WTC11 (cell line): Measurements from ENCODE around the gene PNPLA6. TPM values are rescaled to one million over a fixed set of nuclear protein-coding genes. Genes with fewer than 3 reads are reported as not detected.

Experiments used
- ATAC-seq: fragments of 200-7000 bp; cut with Tn5 transposase; 2 replicates; pipeline ENCODE4 v1.10.0; 2021; ENCODE audit warnings: mild to moderate bottlenecking, moderate library complexity
- CTCF ChIA-PET: fragments of 300-600 bp; sonication (Branson Sonifier 250); formaldehyde crosslinking; loops from one replicate; lab custom pipeline; 2021; ENCODE audit warnings: antibody characterized with exemption; lab: Charles Lee
- POLR2A ChIA-PET: fragments of 350-600 bp; sonication (Branson Sonifier 250); formaldehyde crosslinking; loops from one replicate; lab custom pipeline; 2021; ENCODE audit warnings: antibody characterized with exemption; lab: Charles Lee
- DNase-seq: peaks from one replicate; pipeline ENCODE4 v3.0.0; 2021; ENCODE audit warnings: low spot score
- H3K27ac Mint-ChIP-seq: 2 replicates; pipeline ENCODE4 v1.8.0; 2021; ENCODE audit warnings: mixed read lengths
- H3K27me3 Mint-ChIP-seq: 2 replicates; pipeline ENCODE4 v1.8.0; 2021; ENCODE audit warnings: low read depth, mild to moderate bottlenecking, moderate library complexity, mixed read lengths
- H3K36me3 Mint-ChIP-seq: 2 replicates; pipeline ENCODE4 v1.8.0; 2021; ENCODE audit warnings: mixed read lengths
- H3K4me1 Mint-ChIP-seq: 2 replicates; pipeline ENCODE4 v1.8.0; 2022; ENCODE audit warnings: mixed read lengths
- H3K4me3 Mint-ChIP-seq: 2 replicates; pipeline ENCODE4 v1.8.0; 2021; ENCODE audit warnings: mild to moderate bottlenecking, moderate library complexity, mixed read lengths
- H3K9me3 Mint-ChIP-seq: 2 replicates; pipeline ENCODE4 v1.8.0; 2021; ENCODE audit warnings: mixed read lengths
- ATF2 ChIP-seq: sonication (generic); formaldehyde crosslinking; IDR thresholded peaks from 2 replicates; pipeline ENCODE4 v1.8.1; 2022; ENCODE audit warnings: low read depth, missing genetic modification reagents, borderline replicate concordance
- ERG ChIP-seq: fragments of 250-450 bp; sonication (Bioruptor Pico); IDR thresholded peaks from 2 replicates; pipeline ENCODE4 v1.8.0; 2021; ENCODE audit warnings: mild to moderate bottlenecking
- JUN ChIP-seq: sonication (generic); formaldehyde crosslinking; IDR thresholded peaks from 2 replicates; pipeline ENCODE4 v1.8.0; 2023; ENCODE audit warnings: mild to moderate bottlenecking, missing genetic modification reagents
- NFE2L1 ChIP-seq: sonication (generic); formaldehyde crosslinking; IDR thresholded peaks from 2 replicates; pipeline ENCODE4 v1.8.1; 2023; ENCODE audit warnings: missing genetic modification reagents
- NR3C1 ChIP-seq: sonication (generic); formaldehyde crosslinking; conservative IDR thresholded peaks from 2 replicates; pipeline ENCODE4 v1.8.1; 2023; ENCODE audit warnings: low read depth, mild to moderate bottlenecking, missing genetic modification reagents
- OVOL2 ChIP-seq: fragments of 250-450 bp; sonication (Bioruptor Pico); IDR thresholded peaks from 2 replicates; pipeline ENCODE4 v1.9.0; 2021; ENCODE audit warnings: mild to moderate bottlenecking, borderline replicate concordance
- SOX15 ChIP-seq: fragments of 250-450 bp; sonication (Bioruptor Pico); IDR thresholded peaks from 2 replicates; pipeline ENCODE4 v1.9.0; 2021; ENCODE audit warnings: mild to moderate bottlenecking
- SP1 ChIP-seq: sonication (generic); formaldehyde crosslinking; conservative IDR thresholded peaks from 2 replicates; pipeline ENCODE4 v1.8.1; 2022; ENCODE audit warnings: missing genetic modification reagents
- TEAD4 ChIP-seq: sonication (generic); formaldehyde crosslinking; IDR thresholded peaks from 2 replicates; pipeline ENCODE4 v1.8.0; 2022; ENCODE audit warnings: mild to moderate bottlenecking, missing genetic modification reagents
- ZNF263 ChIP-seq: sonication (generic); formaldehyde crosslinking; IDR thresholded peaks from 2 replicates; pipeline ENCODE4 v1.8.1; 2022; ENCODE audit warnings: low read depth, mild to moderate bottlenecking, moderate library complexity, missing genetic modification reagents
- ZNF396 ChIP-seq: fragments of 250-450 bp; sonication (Bioruptor Pico); IDR thresholded peaks from 2 replicates; pipeline ENCODE4 v1.8.0; 2021; ENCODE audit warnings: mild to moderate bottlenecking, moderate library complexity, borderline replicate concordance
- total RNA-seq: library from RNA; stranded (reverse); gene quantifications from 3 replicates; pipeline ENCODE4 v1.2.3, GENCODE V29; 2021
- TF ChIP-seq, protein P1 (sequence below): sonication (generic); formaldehyde crosslinking; IDR thresholded peaks from 2 replicates; pipeline ENCODE4 v1.8.0; 2022; ENCODE audit warnings: missing genetic modification reagents
- TF ChIP-seq, protein P2 (sequence below): sonication (generic); formaldehyde crosslinking; IDR thresholded peaks from 2 replicates; pipeline ENCODE4 v1.8.0; 2022; ENCODE audit warnings: mild to moderate bottlenecking, missing genetic modification reagents
- TF ChIP-seq, protein P3 (sequence below): sonication (generic); formaldehyde crosslinking; IDR thresholded peaks from 2 replicates; pipeline ENCODE4 v1.8.0; 2023; ENCODE audit warnings: mild to moderate bottlenecking, missing genetic modification reagents

Gene PNPLA6
- total RNA-seq, 1 experiment from 2014 or later, result 149 TPM

DNA sequence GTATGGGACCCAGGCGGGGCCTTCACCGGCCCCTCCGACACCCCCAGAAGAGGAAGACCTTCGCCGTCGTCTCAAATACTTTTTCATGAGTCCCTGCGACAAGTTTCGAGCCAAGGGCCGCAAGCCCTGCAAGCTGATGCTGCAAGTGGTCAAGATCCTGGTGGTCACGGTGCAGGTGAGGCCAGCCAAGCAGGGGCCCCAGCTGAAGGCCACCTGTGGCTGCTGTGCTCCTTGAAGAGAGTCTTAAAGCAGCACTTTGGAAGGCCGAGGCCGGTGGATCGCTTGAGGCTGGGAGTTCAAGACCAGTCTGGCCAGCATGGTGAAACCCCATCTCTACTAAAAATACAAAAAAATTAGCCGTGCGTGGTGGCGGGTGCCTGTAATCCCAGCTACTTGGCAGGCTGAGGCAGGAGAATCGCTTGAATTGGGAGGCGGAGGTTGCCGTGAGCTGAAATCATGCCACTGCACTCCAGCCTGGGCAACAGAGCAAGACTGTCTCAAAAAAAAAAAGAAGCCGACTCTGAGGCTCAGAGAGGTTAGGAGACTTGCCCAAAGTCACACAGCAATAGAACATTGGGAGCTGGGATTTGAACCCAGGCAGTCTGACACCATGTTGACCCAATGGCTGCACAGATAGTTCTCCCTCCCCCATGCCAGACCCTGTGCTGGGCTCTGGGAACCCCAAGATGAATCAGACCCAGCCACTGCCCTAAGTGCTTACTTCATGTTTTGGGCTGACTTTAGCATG, 10.4 kb upstream of the PNPLA6 start (continued):
- TF ChIP-seq, protein P1, sequence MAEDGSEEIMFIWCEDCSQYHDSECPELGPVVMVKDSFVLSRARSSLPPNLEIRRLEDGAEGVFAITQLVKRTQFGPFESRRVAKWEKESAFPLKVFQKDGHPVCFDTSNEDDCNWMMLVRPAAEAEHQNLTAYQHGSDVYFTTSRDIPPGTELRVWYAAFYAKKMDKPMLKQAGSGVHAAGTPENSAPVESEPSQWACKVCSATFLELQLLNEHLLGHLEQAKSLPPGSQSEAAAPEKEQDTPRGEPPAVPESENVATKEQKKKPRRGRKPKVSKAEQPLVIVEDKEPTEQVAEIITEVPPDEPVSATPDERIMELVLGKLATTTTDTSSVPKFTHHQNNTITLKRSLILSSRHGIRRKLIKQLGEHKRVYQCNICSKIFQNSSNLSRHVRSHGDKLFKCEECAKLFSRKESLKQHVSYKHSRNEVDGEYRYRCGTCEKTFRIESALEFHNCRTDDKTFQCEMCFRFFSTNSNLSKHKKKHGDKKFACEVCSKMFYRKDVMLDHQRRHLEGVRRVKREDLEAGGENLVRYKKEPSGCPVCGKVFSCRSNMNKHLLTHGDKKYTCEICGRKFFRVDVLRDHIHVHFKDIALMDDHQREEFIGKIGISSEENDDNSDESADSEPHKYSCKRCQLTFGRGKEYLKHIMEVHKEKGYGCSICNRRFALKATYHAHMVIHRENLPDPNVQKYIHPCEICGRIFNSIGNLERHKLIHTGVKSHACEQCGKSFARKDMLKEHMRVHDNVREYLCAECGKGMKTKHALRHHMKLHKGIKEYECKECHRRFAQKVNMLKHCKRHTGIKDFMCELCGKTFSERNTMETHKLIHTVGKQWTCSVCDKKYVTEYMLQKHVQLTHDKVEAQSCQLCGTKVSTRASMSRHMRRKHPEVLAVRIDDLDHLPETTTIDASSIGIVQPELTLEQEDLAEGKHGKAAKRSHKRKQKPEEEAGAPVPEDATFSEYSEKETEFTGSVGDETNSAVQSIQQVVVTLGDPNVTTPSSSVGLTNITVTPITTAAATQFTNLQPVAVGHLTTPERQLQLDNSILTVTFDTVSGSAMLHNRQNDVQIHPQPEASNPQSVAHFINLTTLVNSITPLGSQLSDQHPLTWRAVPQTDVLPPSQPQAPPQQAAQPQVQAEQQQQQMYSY (CRISPR knock-in tag), result no peak

GRCh38 chr19:7526059-7526929, 9.2 kb upstream of the PNPLA6 start:
- ATAC-seq, result no peak
- Mint-ChIP-seq H3K27me3 (no peaks in the 10 kb centered on the region; the same call in 1 of the 2 replicates), H3K4me3 (no peak overlapping the region), H3K4me1 (peaks cover 9% of the 10 kb centered on the region; the same call in 1 of the 2 replicates), H3K36me3 (peaks cover 2% of the 10 kb centered on the region; the same call in 1 of the 2 replicates), H3K27ac (no peak overlapping the region), H3K9me3 (no peaks in the 10 kb centered on the region)
- no peak for DNase-seq
- POLR2A ChIA-PET, result interaction anchor here (0.7 kb wide), 1 partner anchor 1909 kb away, joined by 8 read pairs; the partner anchor contains the start of gene ZNF266
- CTCF ChIA-PET, result no interaction called here
- no peak for TF ChIP-seq ERG (CRISPR knock-in tag)

- Mint-ChIP-seq H3K9me3 (no peaks in the 10 kb centered on the region), H3K4me3 (no peak overlapping the region), H3K27me3 (no peaks in the 10 kb centered on the region), H3K27ac (no peak overlapping the region), H3K4me1 (no peaks in the 10 kb centered on the region), H3K36me3 (peaks cover 5% of the 10 kb centered on the region; the same call in 1 of the 2 replicates)
- ChIA-PET POLR2A (interaction anchor here (0.5 kb wide), 2 partner anchors 131 to 783 kb away, joined by 3 read pairs; no protein-coding TSS in a partner anchor), CTCF (interaction anchor here (0.6 to 1.0 kb wide), 2 partner anchors 129 to 173 kb away, joined by 3 to 4 read pairs; no protein-coding TSS in a partner anchor)
- no peak for ATAC-seq
- TF ChIP-seq, protein P2, sequence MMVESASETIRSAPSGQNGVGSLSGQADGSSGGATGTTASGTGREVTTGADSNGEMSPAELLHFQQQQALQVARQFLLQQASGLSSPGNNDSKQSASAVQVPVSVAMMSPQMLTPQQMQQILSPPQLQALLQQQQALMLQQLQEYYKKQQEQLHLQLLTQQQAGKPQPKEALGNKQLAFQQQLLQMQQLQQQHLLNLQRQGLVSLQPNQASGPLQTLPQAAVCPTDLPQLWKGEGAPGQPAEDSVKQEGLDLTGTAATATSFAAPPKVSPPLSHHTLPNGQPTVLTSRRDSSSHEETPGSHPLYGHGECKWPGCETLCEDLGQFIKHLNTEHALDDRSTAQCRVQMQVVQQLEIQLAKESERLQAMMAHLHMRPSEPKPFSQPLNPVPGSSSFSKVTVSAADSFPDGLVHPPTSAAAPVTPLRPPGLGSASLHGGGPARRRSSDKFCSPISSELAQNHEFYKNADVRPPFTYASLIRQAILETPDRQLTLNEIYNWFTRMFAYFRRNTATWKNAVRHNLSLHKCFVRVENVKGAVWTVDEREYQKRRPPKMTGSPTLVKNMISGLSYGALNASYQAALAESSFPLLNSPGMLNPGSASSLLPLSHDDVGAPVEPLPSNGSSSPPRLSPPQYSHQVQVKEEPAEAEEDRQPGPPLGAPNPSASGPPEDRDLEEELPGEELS, result no peak
- no peak for TF ChIP-seq SOX15 (CRISPR knock-in tag)
- TF ChIP-seq NR3C1 (CRISPR knock-in tag), result no peak
- no peak for TF ChIP-seq OVOL2 (CRISPR knock-in tag)
- no peak for DNase-seq
Observed at GRCh38 chr19:7527516-7528191, 7.9 kb upstream of the PNPLA6 start.

DNA sequence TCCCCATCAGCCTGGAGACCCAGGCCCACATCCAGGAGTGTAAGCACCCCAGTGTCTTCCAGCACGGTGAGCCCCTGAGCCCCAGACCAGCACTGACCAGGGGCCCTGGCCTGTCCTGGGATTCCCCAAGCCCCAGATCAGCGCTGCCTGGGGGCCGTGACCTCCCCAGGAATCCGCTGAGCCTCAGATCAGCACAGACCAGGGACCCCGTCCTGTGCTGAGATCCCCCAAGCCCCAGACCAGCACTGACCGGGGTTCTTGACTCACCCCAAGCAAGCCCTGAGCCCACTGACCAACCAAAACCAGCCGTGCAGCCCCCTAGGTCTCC, 7.4 kb upstream of the PNPLA6 start:
- Mint-ChIP-seq H3K27me3 (no peaks in the 10 kb centered on the region), H3K36me3 (peaks cover 5% of the 10 kb centered on the region; the same call in 1 of the 2 replicates), H3K9me3 (no peaks in the 10 kb centered on the region), H3K4me3 (no peak overlapping the region), H3K4me1 (no peaks in the 10 kb centered on the region), H3K27ac (no peak overlapping the region)
- no peak for ATAC-seq
- ChIA-PET CTCF (no interaction called here), POLR2A (interaction anchor here (0.5 kb wide), 1 partner anchor 132 kb away, joined by 3 read pairs; no protein-coding TSS in a partner anchor)
- DNase-seq, result no peak
- TF ChIP-seq SP1 (CRISPR knock-in tag), result no peak
- TF ChIP-seq NFE2L1 (CRISPR knock-in tag), result no peak
- TF ChIP-seq JUN (CRISPR knock-in tag), result no peak
- TF ChIP-seq ZNF396 (CRISPR knock-in tag), result no peak
- TF ChIP-seq ZNF263 (CRISPR knock-in tag), result no peak
- TF ChIP-seq TEAD4, result no peak
- TF ChIP-seq ATF2 (CRISPR knock-in tag), result no peak
- TF ChIP-seq, protein P3, sequence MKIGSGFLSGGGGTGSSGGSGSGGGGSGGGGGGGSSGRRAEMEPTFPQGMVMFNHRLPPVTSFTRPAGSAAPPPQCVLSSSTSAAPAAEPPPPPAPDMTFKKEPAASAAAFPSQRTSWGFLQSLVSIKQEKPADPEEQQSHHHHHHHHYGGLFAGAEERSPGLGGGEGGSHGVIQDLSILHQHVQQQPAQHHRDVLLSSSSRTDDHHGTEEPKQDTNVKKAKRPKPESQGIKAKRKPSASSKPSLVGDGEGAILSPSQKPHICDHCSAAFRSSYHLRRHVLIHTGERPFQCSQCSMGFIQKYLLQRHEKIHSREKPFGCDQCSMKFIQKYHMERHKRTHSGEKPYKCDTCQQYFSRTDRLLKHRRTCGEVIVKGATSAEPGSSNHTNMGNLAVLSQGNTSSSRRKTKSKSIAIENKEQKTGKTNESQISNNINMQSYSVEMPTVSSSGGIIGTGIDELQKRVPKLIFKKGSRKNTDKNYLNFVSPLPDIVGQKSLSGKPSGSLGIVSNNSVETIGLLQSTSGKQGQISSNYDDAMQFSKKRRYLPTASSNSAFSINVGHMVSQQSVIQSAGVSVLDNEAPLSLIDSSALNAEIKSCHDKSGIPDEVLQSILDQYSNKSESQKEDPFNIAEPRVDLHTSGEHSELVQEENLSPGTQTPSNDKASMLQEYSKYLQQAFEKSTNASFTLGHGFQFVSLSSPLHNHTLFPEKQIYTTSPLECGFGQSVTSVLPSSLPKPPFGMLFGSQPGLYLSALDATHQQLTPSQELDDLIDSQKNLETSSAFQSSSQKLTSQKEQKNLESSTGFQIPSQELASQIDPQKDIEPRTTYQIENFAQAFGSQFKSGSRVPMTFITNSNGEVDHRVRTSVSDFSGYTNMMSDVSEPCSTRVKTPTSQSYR (CRISPR knock-in tag), result no peak
